B cell (primary cell): ENCODE data around the gene STOML3.

Experiments
- CTCF ChIP-seq: fragments of 200-600 bp; IDR thresholded peaks from one replicate; pipeline ENCODE4 v1.8.0; 2022; ENCODE audit warnings: antibody characterized with exemption, mild to moderate bottlenecking
- EZH2 ChIP-seq: IDR thresholded peaks from 2 replicates; pipeline ENCODE4 v1.6.1; 2012; ENCODE audit warnings: borderline replicate concordance, low read depth, mild to moderate bottlenecking, moderate library complexity, low read length; ENCODE audit not compliant: insufficient read depth, poor library complexity, severe bottlenecking

- TF ChIP-seq CTCF = no peak
- no peak for TF ChIP-seq EZH2
These were observed 20.1 kb downstream of the STOML3 start for GRCh38 chr13:38970380-38971051.
